GM20000 (cell line): Measurements from ENCODE around the gene PACRG.

Experiments
- DNase-seq: peaks from one replicate; pipeline ENCODE4 v3.0.0; 2012; ENCODE audit warnings: low spot score
- TF ChIP-seq, protein P1 (sequence below): IDR thresholded peaks from 2 replicates; pipeline ENCODE4 v1.5.1; 2012; ENCODE audit warnings: mild to moderate bottlenecking, control low read depth; ENCODE audit errors: extremely low read depth, missing control alignments

Gene PACRG

DNA sequence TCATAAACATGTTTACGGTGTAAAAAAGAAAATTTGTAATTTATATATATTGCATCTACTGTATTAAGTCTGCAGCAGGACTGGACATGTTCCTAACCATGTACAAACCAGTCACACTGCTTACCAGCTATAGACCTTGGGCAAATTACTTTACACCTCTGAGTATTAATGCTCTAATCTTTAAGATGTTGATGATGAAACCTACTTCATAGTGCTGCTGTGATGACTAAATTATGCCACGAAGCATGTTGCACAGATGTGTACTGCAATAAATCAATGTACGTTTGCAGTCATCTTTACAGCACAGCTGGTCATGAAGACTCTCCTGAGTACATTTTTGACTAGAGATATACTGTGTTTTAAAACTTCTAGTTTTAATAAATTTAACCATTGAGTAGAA is 42.8 kb upstream of the PACRG start:
- no peak for DNase-seq
- TF ChIP-seq, protein P1, sequence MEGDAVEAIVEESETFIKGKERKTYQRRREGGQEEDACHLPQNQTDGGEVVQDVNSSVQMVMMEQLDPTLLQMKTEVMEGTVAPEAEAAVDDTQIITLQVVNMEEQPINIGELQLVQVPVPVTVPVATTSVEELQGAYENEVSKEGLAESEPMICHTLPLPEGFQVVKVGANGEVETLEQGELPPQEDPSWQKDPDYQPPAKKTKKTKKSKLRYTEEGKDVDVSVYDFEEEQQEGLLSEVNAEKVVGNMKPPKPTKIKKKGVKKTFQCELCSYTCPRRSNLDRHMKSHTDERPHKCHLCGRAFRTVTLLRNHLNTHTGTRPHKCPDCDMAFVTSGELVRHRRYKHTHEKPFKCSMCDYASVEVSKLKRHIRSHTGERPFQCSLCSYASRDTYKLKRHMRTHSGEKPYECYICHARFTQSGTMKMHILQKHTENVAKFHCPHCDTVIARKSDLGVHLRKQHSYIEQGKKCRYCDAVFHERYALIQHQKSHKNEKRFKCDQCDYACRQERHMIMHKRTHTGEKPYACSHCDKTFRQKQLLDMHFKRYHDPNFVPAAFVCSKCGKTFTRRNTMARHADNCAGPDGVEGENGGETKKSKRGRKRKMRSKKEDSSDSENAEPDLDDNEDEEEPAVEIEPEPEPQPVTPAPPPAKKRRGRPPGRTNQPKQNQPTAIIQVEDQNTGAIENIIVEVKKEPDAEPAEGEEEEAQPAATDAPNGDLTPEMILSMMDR = no peak

DNA sequence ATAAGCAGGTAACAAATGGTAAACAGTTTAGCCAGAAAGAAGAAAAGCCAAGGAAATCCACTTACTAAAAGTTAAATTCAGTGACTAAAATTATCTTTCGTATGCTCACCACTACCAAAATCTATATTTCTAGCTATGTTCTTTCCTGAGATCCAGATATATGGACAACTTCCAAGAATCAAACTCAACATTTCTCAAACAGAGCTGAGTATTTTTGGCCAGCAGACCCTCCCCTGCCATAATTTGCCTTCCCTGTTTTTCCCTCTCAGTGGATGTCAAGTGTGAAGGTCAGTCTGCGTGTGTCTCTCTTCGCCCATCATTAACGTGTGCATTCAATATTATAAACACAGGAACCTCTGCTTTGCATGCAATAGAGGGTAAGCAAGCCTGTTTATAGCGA is 42.2 kb upstream of the PACRG start:
- DNase-seq = no peak
- TF ChIP-seq, protein P1 = no peak

DNA sequence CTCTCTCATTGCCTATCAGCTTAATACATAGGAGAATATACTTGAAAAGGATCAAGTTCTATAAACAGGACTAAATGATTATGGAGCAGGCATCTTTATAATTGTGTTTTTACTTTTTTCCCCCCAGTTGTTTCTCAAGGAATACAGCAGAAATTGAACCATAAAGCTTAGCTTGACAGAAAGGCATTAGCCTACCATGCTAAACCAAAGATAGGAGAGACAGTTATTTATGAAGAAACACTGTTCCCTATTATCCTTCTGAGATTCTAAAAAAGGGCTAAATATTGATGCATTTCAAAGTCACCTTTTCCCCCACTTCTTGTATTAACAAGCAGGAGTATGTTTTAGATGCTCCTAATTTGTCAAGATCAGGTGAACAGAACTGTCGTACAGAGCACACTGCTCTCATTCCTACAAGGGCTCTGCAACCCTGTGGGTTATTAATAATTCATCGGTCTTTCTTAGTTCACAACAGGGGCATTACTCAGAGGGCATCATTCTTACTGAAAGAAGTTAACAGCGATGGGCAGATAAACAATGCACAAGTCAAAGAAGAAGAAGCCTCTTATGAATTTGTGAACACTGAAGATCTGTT is 38.9 kb upstream of the PACRG start:
- no peak for DNase-seq
- TF ChIP-seq, protein P1 = no peak

DNA sequence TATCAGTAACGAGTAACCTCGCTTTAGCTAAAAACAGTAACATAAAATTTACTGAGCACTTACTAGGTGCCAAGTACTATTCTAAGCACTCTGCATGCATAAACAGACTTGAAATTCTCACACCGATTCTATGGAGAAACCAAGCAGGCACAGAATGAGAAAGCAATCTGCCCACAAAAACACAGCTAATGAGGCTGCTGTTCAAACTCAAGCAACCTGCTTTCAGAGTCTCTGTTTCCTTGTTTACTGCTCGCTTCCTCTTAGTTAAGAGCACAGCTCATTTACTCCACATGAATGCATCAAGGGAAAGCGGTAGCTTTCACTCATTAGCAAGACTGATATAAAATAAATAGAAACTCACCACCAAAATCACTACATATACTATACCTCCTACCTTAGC is 37.6 kb upstream of the PACRG start:
- TF ChIP-seq, protein P1 = no peak
- no peak for DNase-seq

DNA sequence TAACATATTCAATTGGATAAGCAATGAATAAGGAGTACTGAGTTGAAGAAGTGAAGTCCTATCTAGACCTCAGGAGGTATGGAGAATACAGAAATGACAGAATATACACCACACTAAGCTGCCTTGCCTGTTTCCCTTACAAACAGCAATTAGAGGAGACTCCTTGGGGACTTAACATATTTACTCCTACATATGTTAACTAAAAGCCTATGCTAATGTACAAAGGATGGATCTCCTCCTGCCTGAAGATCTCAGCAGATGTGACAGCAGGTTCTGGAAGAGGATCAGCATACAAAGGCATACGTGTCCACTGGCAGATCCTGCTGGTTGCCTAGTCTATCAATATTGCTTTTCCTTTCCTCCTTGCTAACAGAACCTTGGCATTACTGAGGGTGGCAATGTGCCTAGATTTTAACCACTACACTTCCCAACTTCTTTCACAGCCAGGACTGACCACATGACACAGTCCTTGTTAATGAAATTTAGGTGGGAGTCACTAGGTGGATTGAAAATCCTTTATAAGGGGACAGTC is 29.8 kb upstream of the PACRG start:
- DNase-seq = no peak
- TF ChIP-seq, protein P1 = no peak

DNA sequence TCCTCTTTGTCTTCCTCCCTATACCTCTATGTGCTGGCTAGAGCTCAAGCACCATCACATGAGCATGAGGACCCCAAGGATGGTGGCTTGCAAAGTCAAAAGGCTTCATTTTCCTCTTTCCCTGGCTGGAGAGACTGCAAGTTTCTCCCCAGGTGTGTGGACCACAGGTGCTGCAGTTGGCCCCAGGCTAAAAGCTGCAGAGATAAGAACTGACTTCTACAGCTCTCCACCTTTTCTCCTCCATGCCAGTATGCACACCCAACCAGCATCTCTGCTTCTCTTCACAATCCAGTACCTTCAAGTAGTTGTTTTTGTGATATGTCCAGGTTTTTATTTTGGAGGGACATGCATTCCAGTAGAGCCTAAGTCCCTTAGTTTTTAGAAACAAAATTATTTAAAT is 29.3 kb upstream of the PACRG start:
- no peak for DNase-seq
- TF ChIP-seq, protein P1 = no peak

DNA sequence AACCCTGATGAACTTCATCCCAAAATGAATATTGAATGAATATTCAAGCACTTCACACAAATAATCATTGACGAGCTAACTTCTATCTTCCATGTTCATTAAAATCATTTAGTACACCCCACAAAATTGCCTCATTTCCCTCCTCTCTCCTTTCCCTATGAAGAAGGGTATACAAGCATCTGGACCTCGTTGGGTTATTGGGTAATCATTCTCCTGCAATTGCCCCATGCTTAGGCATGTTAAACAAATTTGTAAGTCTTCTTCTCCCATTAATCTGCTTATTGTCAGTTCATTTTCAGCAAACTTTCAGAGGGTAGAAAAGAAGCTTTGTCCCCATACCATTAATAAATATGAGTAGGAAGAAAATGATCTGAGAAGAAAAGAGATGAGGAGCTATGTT is 27.8 kb upstream of the PACRG start:
- no peak for DNase-seq
- TF ChIP-seq, protein P1 = no peak
